Measurements from ENCODE around the gene SDHAF2.

- TF ChIP-seq CTCF (IDR thresholded peaks at IDR 0.05) (no peak), POLR2AphosphoS5 (IDR thresholded peaks at IDR 0.05) (no peak), EP300 (IDR thresholded peaks at IDR 0.05) (no peak), POLR2A (IDR thresholded peaks at IDR 0.05; ENCODE audit: low read depth) (no peak)
These were observed 60.2 kb downstream of the SDHAF2 start for GRCh38 chr11:61489833-61490721.
